RWPE1 (cell line): ENCODE results near the gene SLC16A6.
"Not testable (repeated sequence)": the region's sequence is repeated elsewhere in the genome, so short reads cannot be mapped to it uniquely, and the experiment has no call there.

Source experiments
- CTCF ChIA-PET: fragments of 350-600 bp; sonication (Branson Sonifier 250); formaldehyde crosslinking; extraction: SDS; loops from one replicate; lab custom pipeline; 2021; lab: Yijun Ruan, JAX
- POLR2A ChIA-PET: fragments of 400-600 bp; formaldehyde crosslinking; extraction: SDS; loops from one replicate; lab custom pipeline; 2020; ENCODE audit warnings: antibody characterized with exemption; ENCODE audit not compliant: low non-redundant PET; lab: Yijun Ruan, JAX
- DNase-seq: peaks from one replicate; pipeline ENCODE4 v3.0.0; 2012; ENCODE audit warnings: low spot score
- H3K27ac ChIP-seq: fragments of 450-650 bp; 2 replicates; pipeline ENCODE4 v1.5.1; 2017
- TF ChIP-seq, protein P1 (sequence below): fragments of 450-650 bp; conservative IDR thresholded peaks from 2 replicates; pipeline ENCODE4 v1.5.1; 2017; ENCODE audit warnings: low read depth, mild to moderate bottlenecking

Gene SLC16A6

DNA sequence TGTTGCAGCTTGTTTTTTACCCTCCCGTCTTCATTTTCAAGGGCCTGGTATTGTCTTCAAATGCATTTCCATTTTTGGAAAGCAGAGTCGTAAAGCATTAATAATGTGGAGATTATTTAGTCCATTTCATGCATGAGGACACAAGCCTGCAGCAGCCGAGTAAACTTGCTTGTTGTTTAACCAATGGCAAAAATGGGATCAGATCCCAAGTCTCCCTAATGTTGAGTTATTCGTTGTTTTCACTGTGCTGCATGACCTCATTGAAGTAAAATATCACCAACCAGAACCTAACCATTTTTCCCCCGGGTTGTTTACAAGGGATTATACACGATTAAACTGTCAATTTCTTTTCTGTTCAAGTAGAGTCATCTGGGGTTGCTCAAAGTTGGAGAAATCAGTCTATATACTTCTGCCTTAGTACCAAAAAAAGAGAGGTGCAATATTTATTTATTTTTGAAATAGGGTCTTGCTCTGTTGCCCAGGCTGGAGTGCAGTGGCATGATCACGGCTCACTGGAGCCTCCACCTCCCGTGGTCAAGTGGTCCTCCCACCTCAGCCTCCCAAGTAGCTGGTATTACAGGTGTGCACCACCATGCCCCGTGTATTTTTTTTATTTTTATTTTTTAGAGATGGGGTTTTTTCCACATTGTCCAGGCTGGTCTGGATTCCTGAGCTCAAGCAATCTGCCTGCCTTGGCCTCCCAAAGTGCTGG lies 30.7 kb downstream of the SLC16A6 start:
- POLR2A ChIA-PET, result no interaction called here
- CTCF ChIA-PET, result no interaction called here
- H3K27ac ChIP-seq, result no peak overlapping the region
- TF ChIP-seq, protein P1, sequence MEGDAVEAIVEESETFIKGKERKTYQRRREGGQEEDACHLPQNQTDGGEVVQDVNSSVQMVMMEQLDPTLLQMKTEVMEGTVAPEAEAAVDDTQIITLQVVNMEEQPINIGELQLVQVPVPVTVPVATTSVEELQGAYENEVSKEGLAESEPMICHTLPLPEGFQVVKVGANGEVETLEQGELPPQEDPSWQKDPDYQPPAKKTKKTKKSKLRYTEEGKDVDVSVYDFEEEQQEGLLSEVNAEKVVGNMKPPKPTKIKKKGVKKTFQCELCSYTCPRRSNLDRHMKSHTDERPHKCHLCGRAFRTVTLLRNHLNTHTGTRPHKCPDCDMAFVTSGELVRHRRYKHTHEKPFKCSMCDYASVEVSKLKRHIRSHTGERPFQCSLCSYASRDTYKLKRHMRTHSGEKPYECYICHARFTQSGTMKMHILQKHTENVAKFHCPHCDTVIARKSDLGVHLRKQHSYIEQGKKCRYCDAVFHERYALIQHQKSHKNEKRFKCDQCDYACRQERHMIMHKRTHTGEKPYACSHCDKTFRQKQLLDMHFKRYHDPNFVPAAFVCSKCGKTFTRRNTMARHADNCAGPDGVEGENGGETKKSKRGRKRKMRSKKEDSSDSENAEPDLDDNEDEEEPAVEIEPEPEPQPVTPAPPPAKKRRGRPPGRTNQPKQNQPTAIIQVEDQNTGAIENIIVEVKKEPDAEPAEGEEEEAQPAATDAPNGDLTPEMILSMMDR, result no peak
- DNase-seq, result no peak

DNA sequence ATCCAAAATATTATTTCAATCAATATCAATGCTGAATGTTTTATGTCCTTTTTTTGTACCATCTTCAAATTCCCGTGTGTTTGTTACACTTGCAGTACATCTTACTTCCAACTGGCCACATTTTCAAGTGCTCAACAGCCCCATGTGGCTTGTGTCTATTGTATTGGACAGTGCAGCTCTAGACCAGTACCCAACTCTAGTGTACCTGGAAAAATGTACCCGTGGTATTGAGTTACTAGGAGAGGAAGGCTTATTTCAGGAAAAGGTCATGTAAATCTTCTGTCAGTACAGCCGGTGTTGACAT lies 31.3 kb downstream of the SLC16A6 start:
- POLR2A ChIA-PET, DNase-seq, H3K27ac ChIP-seq, CTCF ChIA-PET: not testable (repeated sequence)

DNA sequence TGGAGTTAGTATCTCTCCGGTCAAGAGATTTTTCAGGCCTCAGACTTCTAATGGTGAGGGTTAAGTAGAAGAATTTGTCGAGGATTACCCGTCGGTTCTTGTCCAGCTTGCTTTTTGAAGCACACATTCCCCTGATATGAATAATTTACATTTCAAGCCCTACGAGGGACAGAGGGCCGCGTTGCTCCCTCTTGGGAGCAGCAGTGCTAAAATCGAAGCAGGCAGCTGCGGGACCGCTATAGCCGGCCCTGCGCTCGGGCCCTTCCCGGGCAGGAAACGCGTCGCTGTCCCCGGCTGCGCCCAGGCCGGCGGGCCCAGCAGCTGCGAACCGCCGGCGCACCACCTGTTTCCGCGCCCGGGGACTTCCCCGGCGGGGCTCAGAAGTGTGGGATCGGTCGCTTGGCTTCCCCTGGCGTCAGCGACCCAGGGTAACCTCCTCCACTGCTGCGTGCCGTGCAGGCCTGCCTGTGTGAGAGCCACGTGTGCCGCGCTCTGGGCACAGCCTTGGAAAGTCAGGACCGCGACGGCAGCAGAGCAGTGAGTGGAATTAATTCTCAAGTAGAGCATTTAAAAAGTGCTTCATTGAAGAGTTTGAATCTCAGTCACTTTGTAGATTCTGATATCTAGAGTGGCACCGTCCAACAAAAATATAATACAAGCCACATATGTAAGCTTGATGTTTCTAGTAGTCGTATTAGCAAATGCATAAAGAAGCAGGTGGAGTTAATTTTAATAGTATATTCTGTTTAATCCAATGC lies 31.9 kb downstream of the SLC16A6 start:
- CTCF ChIA-PET, result not testable (repeated sequence)

DNA sequence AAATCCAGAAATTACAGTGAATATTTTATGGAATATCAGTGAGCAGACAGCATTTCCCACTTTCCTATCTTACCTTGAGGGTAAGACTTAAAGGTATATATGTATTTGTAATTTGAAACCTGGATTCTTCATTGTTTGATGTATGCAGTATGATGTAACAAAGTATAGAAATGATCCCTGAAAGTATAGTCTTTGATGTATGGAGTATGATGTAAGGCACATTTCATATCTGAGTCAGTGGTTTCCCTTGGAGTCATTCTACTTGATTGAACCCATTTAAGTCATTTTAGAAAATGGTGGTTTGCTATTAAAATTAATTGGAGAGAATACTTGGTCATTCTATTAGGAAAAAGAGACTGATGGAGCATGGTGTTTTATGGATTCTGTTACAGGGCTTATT lies 33.0 kb downstream of the SLC16A6 start:
- DNase-seq, result no peak
- CTCF ChIA-PET, result no interaction called here
- POLR2A ChIA-PET, result no interaction called here
- no peak overlapping the region for H3K27ac ChIP-seq
- TF ChIP-seq, protein P1, result no peak

More for the DNA sequence above, 31.9 kb downstream of the SLC16A6 start:
- POLR2A ChIA-PET, DNase-seq, H3K27ac ChIP-seq: not testable (repeated sequence)

DNA sequence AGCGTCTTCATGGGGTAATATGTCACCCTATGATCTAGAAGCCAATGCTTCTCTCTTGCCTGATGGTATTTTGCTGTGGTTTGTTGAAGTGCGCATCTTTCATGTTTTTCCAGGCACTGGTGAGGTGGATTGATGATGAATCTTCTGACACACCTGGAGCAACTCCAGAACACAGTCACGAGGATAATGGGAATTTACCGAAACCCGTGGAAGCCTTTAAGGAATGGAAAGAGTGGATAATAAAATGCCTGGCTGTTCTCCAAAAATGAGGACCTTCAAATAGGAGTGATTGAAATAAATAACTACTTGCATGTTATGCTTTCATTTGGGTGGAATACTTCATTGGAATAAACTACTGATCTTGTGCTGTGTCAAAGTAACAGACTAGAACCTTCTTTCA lies 34.2 kb downstream of the SLC16A6 start:
- CTCF ChIA-PET, DNase-seq, POLR2A ChIA-PET, H3K27ac ChIP-seq: not testable (repeated sequence)

DNA sequence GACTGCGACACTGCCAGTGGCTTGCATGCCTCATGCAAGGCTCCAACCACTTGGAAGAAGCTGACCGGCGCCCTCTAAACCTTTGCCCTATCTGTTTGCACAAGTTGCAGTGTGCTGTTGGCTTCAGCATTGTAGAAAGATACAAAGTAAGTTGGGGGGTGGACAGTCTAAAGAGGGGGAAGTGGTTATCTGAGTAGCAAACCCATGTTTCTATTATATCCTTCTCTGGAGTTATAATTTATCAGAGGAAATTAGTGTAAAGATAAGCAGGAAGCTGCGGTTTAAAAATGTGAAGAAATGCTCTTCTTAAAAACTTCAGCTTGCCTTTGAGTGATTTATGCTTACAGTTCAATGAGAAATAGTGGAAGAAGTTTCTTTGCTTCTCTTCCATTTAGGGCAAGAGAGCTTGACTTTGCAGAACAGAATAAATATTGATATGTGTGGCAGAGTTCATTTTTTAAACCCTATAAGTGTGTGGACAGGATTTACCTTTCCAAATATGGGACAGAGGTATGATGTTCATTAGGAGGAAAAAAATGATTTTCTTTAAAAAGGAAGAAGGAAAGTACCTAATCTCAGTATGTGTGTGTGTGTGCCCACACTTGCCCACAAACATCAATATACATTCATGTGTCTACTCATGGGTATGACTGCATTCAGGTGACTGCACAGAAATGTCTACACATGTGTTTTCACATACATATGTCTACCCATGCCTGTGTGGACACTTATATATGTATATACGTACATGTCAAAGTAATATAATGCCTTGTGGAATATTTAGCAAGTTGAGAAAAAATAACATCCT lies 35.0 kb downstream of the SLC16A6 start:
- H3K27ac ChIP-seq, result no peak overlapping the region
- DNase-seq, result no peak
- TF ChIP-seq, protein P1, result no peak

DNA sequence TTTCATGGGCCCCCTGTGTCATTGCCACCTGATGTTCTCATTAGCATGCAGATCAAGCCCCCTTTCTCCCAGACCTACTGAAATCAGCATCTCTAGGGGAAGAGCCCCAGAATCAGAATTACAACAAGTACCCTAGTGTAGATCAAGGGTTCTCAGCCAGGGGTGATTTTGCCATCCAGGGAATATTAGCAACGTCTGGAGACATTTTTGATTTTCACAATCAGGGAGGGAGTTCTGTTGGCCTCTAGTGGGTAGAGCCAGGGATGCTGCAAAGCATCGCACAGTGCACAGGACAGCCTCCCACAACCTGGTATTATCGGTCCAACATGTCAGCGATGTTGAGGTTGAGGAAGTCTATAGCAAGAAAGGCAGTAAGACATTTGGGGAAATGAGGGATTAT lies 35.8 kb downstream of the SLC16A6 start:
- no peak for DNase-seq
- CTCF ChIA-PET, result interaction anchor here (1.0 kb wide), 1 partner anchor 185 kb away, joined by 3 read pairs; no protein-coding TSS in a partner anchor
- POLR2A ChIA-PET, result no interaction called here
- no peak overlapping the region for H3K27ac ChIP-seq
- TF ChIP-seq, protein P1, result no peak

More for the DNA sequence above, 35.0 kb downstream of the SLC16A6 start:
- ChIA-PET CTCF (interaction anchor here (0.6 kb wide), 1 partner anchor 96 kb away, joined by 4 read pairs; no protein-coding TSS in a partner anchor), POLR2A (no interaction called here)

DNA sequence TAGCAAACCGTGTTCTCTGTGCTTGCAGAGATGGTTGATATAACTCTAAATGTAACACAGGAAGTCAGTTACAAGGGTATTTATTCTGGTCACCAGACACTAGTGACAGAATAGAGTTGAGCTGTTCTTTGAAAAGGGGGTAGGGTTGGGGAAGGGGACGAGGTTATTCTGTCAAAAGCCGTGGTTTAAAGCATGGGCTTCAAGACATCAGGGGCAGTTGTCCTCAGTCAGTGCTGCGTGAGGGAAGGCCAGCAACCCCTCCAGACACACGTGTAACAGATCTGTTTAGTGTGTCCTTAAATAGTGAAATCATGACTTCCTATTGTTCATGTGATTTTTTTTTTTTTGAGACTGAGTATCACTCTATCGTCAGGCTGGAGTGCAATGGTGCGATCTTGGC lies 37.5 kb downstream of the SLC16A6 start:
- H3K27ac ChIP-seq, DNase-seq, POLR2A ChIA-PET: not testable (repeated sequence)
- CTCF ChIA-PET, result interaction anchor here (0.6 kb wide), 1 partner anchor 8 kb away, joined by 3 read pairs; no protein-coding TSS in a partner anchor
